Measurements from ENCODE around the gene CHADL.

DNA sequence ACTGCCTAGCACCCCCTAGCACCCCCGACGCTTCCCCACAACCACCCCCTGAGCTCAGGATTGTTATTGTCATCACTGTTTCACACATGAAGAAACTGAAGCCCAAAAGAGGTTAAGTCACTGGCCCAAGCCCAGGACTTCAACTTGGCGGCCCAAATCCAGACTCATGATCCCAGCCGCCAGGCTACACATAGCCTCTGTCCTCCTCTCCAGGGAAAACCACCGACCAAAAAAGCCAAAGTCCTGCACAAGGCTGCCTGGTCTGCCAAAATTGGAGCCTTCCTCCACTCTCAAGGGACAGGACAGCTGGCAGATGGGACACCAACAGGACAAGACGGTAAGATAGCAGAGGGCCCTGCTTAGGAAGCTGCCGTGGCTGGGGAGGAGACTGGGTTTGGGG, 24.8 kb downstream of the CHADL start:
- TF ChIP-seq, protein P1, sequence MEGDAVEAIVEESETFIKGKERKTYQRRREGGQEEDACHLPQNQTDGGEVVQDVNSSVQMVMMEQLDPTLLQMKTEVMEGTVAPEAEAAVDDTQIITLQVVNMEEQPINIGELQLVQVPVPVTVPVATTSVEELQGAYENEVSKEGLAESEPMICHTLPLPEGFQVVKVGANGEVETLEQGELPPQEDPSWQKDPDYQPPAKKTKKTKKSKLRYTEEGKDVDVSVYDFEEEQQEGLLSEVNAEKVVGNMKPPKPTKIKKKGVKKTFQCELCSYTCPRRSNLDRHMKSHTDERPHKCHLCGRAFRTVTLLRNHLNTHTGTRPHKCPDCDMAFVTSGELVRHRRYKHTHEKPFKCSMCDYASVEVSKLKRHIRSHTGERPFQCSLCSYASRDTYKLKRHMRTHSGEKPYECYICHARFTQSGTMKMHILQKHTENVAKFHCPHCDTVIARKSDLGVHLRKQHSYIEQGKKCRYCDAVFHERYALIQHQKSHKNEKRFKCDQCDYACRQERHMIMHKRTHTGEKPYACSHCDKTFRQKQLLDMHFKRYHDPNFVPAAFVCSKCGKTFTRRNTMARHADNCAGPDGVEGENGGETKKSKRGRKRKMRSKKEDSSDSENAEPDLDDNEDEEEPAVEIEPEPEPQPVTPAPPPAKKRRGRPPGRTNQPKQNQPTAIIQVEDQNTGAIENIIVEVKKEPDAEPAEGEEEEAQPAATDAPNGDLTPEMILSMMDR (IDR thresholded peaks at IDR 0.05): no peak
- TF ChIP-seq POLR2A (IDR thresholded peaks at IDR 0.05): no peak
- no peak for TF ChIP-seq POLR2AphosphoS5 (IDR thresholded peaks at IDR 0.05; ENCODE audit: insufficient read depth in 1 of 2, low read depth in 1 of 2)
